Endometrial microvascular endothelial cells (primary cell): Measurements from ENCODE around the gene KHSRP. TPM values are rescaled to one million over a fixed set of nuclear protein-coding genes. Genes with fewer than 3 reads are reported as not detected.

Source experiments
- in situ Hi-C: cut with HindIII; loops from 2 replicates; pipeline ENCODE4 v1.10.0; 2017; ENCODE audit warnings: low sequenced_read_pairs, low pct_unique_long_range_greater_than_20kb; ENCODE audit errors: inconsistent ontology term
- total RNA-seq: library from RNA; depleted of rRNA; stranded (reverse); fragments of >200 nt; gene quantifications from one replicate; pipeline ENCODE4 v1.2.3, GENCODE V29; 2015; ENCODE audit errors: inconsistent ontology term

KHSRP gene
- total RNA-seq, 1 donor from 2014 or later, result 251 TPM

- in situ Hi-C loops, result no loop called here
These were observed 524 bp upstream of the KHSRP start for GRCh38 chr19:6424939-6425731.

GRCh38 chr19:6423499-6424194 is 964 bp downstream of the KHSRP start:
- in situ Hi-C loops, result no loop called here

- in situ Hi-C loops, result no loop called here
These were observed 3.3 kb downstream of the KHSRP start for GRCh38 chr19:6421075-6422014.

GRCh38 chr19:6418562-6418932 is 6.1 kb downstream of the KHSRP start:
- in situ Hi-C loops, result no loop called here

- in situ Hi-C loops, result no loop called here
These were observed 6.7 kb downstream of the KHSRP start for GRCh38 chr19:6417713-6418561.

GRCh38 chr19:6416658-6417405 is 7.8 kb downstream of the KHSRP start:
- in situ Hi-C loops, result no loop called here

GRCh38 chr19:6415591-6416190 is 8.9 kb downstream of the KHSRP start:
- in situ Hi-C loops, result no loop called here

GRCh38 chr19:6414793-6415590 is 9.6 kb downstream of the KHSRP start:
- in situ Hi-C loops, result no loop called here

GRCh38 chr19:6413721-6414643 is 10.6 kb downstream of the KHSRP start:
- in situ Hi-C loops, result no loop called here

GRCh38 chr19:6413291-6413690 is 11.3 kb downstream of the KHSRP start:
- in situ Hi-C loops, result no loop called here

GRCh38 chr19:6412447-6413091 is 12.0 kb downstream of the KHSRP start:
- in situ Hi-C loops, result no loop called here

- in situ Hi-C loops, result no loop called here
These were observed 12.6 kb downstream of the KHSRP start for GRCh38 chr19:6412061-6412446.

- in situ Hi-C loops, result no loop called here
These were observed 15.3 kb downstream of the KHSRP start for GRCh38 chr19:6409346-6409745.

GRCh38 chr19:6406401-6406800 is 18.2 kb downstream of the KHSRP start:
- in situ Hi-C loops, result no loop called here

GRCh38 chr19:6402837-6403608 is 21.6 kb downstream of the KHSRP start:
- in situ Hi-C loops, result no loop called here
